HG02763 (cell line): ENCODE measurements around the gene MYO18B.

Source experiments
- ATAC-seq: cut with Tn5 transposase; IDR thresholded peaks from one replicate; pipeline ENCODE4 v1.9.1; 2021; ENCODE audit warnings: mild to moderate bottlenecking, moderate library complexity; ENCODE audit not compliant: unreplicated experiment

Gene MYO18B

GRCh38 chr22:25892678-25893077 is 150.7 kb downstream of the MYO18B start:
- no peak for ATAC-seq

- no peak for ATAC-seq
Measured at GRCh38 chr22:25895678-25896077, 153.7 kb downstream of the MYO18B start.

GRCh38 chr22:25896098-25896497 is 154.1 kb downstream of the MYO18B start:
- no peak for ATAC-seq

GRCh38 chr22:25896592-25896991 is 154.6 kb downstream of the MYO18B start:
- no peak for ATAC-seq

- no peak for ATAC-seq
Measured at GRCh38 chr22:25898707-25899365, 156.8 kb downstream of the MYO18B start.

GRCh38 chr22:25899566-25899965 is 157.6 kb downstream of the MYO18B start:
- ATAC-seq: no peak

GRCh38 chr22:25900390-25900789 is 158.4 kb downstream of the MYO18B start:
- no peak for ATAC-seq

- no peak for ATAC-seq
Measured at GRCh38 chr22:25900880-25901279, 158.9 kb downstream of the MYO18B start.

GRCh38 chr22:25902402-25902801 is 160.4 kb downstream of the MYO18B start:
- ATAC-seq: no peak

GRCh38 chr22:25903294-25903693 is 161.3 kb downstream of the MYO18B start:
- no peak for ATAC-seq

- no peak for ATAC-seq
Measured at GRCh38 chr22:25908212-25908611, 166.2 kb downstream of the MYO18B start.

- no peak for ATAC-seq
Measured at GRCh38 chr22:25908755-25909154, 166.8 kb downstream of the MYO18B start.

- ATAC-seq: no peak
Measured at GRCh38 chr22:25909614-25910387, 167.8 kb downstream of the MYO18B start.

- no peak for ATAC-seq
Measured at GRCh38 chr22:25911243-25911972, 169.4 kb downstream of the MYO18B start.

- no peak for ATAC-seq
Measured at GRCh38 chr22:25919452-25919851, 177.5 kb downstream of the MYO18B start.

- no peak for ATAC-seq
Measured at GRCh38 chr22:25922141-25922540, 180.2 kb downstream of the MYO18B start.

- ATAC-seq: no peak
Measured at GRCh38 chr22:25923914-25924313, 181.9 kb downstream of the MYO18B start.

- no peak for ATAC-seq
Measured at GRCh38 chr22:25928038-25928437, 186.1 kb downstream of the MYO18B start.

GRCh38 chr22:25929321-25929878 is 187.4 kb downstream of the MYO18B start:
- ATAC-seq: no peak

GRCh38 chr22:25930083-25930482 is 188.1 kb downstream of the MYO18B start:
- no peak for ATAC-seq

GRCh38 chr22:25930788-25931310 is 188.9 kb downstream of the MYO18B start:
- no peak for ATAC-seq
